SK-N-SH (cell line): ENCODE data around the gene MKX.

ENCODE experiments used
- CHD2 ChIP-seq: fragments of 150-350 bp; IDR thresholded peaks from 2 replicates; pipeline ENCODE4 v1.6.1; 2018; ENCODE audit warnings: low read length; ENCODE audit not compliant: partially characterized antibody
- EZH2phosphoT487 ChIP-seq: fragments of 200-600 bp; sonication (generic); IDR thresholded peaks from 2 replicates; pipeline ENCODE4 v1.6.1; 2017; ENCODE audit warnings: low read depth, mixed run types, mild to moderate bottlenecking, antibody characterized with exemption, moderate library complexity, borderline replicate concordance
- GABPA ChIP-seq: IDR thresholded peaks from 2 replicates; pipeline ENCODE4 v1.4.0; 2012; ENCODE audit warnings: low read depth, mild to moderate bottlenecking
- NFIC ChIP-seq: IDR thresholded peaks from 2 replicates; pipeline ENCODE4 v1.4.0; 2012; ENCODE audit warnings: borderline replicate concordance
- POLR2AphosphoS5 ChIP-seq: IDR thresholded peaks from 2 replicates; pipeline ENCODE4 v1.6.1; 2012; ENCODE audit warnings: low read depth, low read length
- RAD21 ChIP-seq: IDR thresholded peaks from 2 replicates; pipeline ENCODE4 v1.6.1; 2012; ENCODE audit warnings: mild to moderate bottlenecking, low read length
- TAF1 ChIP-seq: IDR thresholded peaks from 2 replicates; pipeline ENCODE4 v1.6.1; 2012; ENCODE audit warnings: low read depth, mild to moderate bottlenecking, low read length, moderate library complexity, borderline replicate concordance
- TF ChIP-seq, protein P1 (sequence below): fragments of 200-600 bp; sonication (generic); IDR thresholded peaks from 2 replicates; pipeline ENCODE4 v1.6.1; 2017; ENCODE audit warnings: antibody characterized with exemption, mild to moderate bottlenecking, moderate library complexity
- TF ChIP-seq, protein P2 (sequence below): IDR thresholded peaks from 2 replicates; pipeline ENCODE4 v1.4.0; 2012; ENCODE audit warnings: low read depth, borderline replicate concordance
- TF ChIP-seq, protein P3 (sequence below): IDR thresholded peaks from 2 replicates; pipeline ENCODE4 v1.6.1; 2012; ENCODE audit warnings: mild to moderate bottlenecking, low read depth, low read length, moderate library complexity
- TF ChIP-seq, protein P4 (sequence below): IDR thresholded peaks from 2 replicates; pipeline ENCODE4 v1.4.0; 2012; ENCODE audit warnings: low read depth

DNA sequence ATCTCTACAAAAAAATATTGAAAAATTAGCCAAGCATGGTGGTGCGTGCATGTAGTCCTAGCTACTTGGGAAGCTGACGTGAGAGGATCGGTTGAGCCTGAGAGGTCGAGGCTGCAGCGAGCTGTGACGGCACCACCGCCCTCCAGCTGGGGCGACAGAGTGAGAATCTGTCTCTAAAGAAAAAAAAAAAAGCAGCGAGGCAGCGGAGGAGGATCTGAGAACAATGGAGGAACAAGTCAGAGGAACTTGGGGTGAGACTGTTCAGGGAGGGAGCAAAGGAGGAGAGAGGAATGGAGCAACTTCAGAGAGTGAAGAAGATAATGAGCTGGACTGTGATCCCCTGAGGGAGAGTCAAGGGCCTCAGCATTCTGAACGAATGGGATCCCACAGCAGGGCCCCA is 85.4 kb downstream of the MKX start:
- TF ChIP-seq, protein P1, sequence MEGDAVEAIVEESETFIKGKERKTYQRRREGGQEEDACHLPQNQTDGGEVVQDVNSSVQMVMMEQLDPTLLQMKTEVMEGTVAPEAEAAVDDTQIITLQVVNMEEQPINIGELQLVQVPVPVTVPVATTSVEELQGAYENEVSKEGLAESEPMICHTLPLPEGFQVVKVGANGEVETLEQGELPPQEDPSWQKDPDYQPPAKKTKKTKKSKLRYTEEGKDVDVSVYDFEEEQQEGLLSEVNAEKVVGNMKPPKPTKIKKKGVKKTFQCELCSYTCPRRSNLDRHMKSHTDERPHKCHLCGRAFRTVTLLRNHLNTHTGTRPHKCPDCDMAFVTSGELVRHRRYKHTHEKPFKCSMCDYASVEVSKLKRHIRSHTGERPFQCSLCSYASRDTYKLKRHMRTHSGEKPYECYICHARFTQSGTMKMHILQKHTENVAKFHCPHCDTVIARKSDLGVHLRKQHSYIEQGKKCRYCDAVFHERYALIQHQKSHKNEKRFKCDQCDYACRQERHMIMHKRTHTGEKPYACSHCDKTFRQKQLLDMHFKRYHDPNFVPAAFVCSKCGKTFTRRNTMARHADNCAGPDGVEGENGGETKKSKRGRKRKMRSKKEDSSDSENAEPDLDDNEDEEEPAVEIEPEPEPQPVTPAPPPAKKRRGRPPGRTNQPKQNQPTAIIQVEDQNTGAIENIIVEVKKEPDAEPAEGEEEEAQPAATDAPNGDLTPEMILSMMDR, result no peak
- TF ChIP-seq CHD2 (no peak), EZH2phosphoT487 (no peak), POLR2AphosphoS5 (no peak), TAF1 (no peak), GABPA (no peak), NFIC (no peak), RAD21 (no peak)
- TF ChIP-seq, protein P2, sequence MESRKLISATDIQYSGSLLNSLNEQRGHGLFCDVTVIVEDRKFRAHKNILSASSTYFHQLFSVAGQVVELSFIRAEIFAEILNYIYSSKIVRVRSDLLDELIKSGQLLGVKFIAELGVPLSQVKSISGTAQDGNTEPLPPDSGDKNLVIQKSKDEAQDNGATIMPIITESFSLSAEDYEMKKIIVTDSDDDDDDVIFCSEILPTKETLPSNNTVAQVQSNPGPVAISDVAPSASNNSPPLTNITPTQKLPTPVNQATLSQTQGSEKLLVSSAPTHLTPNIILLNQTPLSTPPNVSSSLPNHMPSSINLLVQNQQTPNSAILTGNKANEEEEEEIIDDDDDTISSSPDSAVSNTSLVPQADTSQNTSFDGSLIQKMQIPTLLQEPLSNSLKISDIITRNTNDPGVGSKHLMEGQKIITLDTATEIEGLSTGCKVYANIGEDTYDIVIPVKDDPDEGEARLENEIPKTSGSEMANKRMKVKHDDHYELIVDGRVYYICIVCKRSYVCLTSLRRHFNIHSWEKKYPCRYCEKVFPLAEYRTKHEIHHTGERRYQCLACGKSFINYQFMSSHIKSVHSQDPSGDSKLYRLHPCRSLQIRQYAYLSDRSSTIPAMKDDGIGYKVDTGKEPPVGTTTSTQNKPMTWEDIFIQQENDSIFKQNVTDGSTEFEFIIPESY, result no peak
- TF ChIP-seq, protein P3, sequence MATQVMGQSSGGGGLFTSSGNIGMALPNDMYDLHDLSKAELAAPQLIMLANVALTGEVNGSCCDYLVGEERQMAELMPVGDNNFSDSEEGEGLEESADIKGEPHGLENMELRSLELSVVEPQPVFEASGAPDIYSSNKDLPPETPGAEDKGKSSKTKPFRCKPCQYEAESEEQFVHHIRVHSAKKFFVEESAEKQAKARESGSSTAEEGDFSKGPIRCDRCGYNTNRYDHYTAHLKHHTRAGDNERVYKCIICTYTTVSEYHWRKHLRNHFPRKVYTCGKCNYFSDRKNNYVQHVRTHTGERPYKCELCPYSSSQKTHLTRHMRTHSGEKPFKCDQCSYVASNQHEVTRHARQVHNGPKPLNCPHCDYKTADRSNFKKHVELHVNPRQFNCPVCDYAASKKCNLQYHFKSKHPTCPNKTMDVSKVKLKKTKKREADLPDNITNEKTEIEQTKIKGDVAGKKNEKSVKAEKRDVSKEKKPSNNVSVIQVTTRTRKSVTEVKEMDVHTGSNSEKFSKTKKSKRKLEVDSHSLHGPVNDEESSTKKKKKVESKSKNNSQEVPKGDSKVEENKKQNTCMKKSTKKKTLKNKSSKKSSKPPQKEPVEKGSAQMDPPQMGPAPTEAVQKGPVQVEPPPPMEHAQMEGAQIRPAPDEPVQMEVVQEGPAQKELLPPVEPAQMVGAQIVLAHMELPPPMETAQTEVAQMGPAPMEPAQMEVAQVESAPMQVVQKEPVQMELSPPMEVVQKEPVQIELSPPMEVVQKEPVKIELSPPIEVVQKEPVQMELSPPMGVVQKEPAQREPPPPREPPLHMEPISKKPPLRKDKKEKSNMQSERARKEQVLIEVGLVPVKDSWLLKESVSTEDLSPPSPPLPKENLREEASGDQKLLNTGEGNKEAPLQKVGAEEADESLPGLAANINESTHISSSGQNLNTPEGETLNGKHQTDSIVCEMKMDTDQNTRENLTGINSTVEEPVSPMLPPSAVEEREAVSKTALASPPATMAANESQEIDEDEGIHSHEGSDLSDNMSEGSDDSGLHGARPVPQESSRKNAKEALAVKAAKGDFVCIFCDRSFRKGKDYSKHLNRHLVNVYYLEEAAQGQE, result no peak
- TF ChIP-seq, protein P4, sequence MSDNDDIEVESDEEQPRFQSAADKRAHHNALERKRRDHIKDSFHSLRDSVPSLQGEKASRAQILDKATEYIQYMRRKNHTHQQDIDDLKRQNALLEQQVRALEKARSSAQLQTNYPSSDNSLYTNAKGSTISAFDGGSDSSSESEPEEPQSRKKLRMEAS, result no peak
